ENCODE data around the gene PHKB. TPM values are rescaled to one million over a fixed set of nuclear protein-coding genes. Genes with fewer than 3 reads are reported as not detected.

The PHKB gene
- total RNA-seq, 1 donor from 2014 or later, result 14.6 TPM

GRCh38 chr16:47712276-47713224, 251.4 kb downstream of the PHKB start:
- intact Hi-C loops (cut with DNase I), result no loop called here
- Histone ChIP-seq H3K4me3 (no peak overlapping the region), H3K27me3 (no peaks in the 10 kb centered on the region), H3K4me1 (no peaks in the 10 kb centered on the region), H3K27ac (no peak overlapping the region), H3K9me3 (no peaks in the 10 kb centered on the region), H3K36me3 (no peaks in the 10 kb centered on the region)
- DNase-seq (ENCODE audit: low spot score in 2 of 2), result no peak
- TF ChIP-seq, protein P1, sequence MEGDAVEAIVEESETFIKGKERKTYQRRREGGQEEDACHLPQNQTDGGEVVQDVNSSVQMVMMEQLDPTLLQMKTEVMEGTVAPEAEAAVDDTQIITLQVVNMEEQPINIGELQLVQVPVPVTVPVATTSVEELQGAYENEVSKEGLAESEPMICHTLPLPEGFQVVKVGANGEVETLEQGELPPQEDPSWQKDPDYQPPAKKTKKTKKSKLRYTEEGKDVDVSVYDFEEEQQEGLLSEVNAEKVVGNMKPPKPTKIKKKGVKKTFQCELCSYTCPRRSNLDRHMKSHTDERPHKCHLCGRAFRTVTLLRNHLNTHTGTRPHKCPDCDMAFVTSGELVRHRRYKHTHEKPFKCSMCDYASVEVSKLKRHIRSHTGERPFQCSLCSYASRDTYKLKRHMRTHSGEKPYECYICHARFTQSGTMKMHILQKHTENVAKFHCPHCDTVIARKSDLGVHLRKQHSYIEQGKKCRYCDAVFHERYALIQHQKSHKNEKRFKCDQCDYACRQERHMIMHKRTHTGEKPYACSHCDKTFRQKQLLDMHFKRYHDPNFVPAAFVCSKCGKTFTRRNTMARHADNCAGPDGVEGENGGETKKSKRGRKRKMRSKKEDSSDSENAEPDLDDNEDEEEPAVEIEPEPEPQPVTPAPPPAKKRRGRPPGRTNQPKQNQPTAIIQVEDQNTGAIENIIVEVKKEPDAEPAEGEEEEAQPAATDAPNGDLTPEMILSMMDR (IDR thresholded peaks at IDR 0.05), result no peak

DNA sequence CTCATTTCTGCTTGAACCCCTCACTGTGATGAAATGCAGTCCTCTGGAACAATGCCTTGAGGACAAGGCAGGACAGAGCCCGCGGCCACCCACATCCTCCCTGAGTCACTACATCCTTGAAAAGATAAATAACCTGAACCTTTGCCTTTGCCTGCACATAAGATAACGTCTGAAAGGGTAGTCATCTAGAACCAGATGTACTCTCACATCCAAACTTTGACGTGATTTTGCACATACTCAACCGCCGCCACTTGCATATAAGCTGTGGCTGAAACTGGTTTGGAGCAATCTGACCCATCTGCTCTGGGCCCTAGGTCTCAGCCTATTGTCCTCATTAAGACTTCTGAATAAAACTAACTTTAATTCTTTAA, 252.1 kb downstream of the PHKB start:
- no peaks in the 10 kb centered on the region for H3K9me3 ChIP-seq
- no peaks in the 10 kb centered on the region for H3K36me3 ChIP-seq
- TF ChIP-seq, protein P1 (IDR thresholded peaks at IDR 0.05), result no peak
- DNase-seq (ENCODE audit: low spot score in 2 of 2), result no peak
- H3K4me3 ChIP-seq, result no peak overlapping the region
- no peaks in the 10 kb centered on the region for H3K27me3 ChIP-seq
- intact Hi-C loops (cut with DNase I), result no loop called here
- no peaks in the 10 kb centered on the region for H3K4me1 ChIP-seq
- no peak overlapping the region for H3K27ac ChIP-seq

- intact Hi-C loops (cut with DNase I), result no loop called here
- no peaks in the 10 kb centered on the region for H3K4me1 ChIP-seq
- no peaks in the 10 kb centered on the region for H3K27me3 ChIP-seq
- TF ChIP-seq, protein P1 (IDR thresholded peaks at IDR 0.05), result no peak
- no peak for DNase-seq (ENCODE audit: low spot score in 2 of 2)
- H3K9me3 ChIP-seq, result no peaks in the 10 kb centered on the region
- H3K4me3 ChIP-seq, result no peak overlapping the region
- H3K27ac ChIP-seq, result no peak overlapping the region
- H3K36me3 ChIP-seq, result no peaks in the 10 kb centered on the region
These were observed 254.4 kb downstream of the PHKB start for GRCh38 chr16:47715442-47716083.

- no peak for DNase-seq (ENCODE audit: low spot score in 2 of 2)
- Histone ChIP-seq H3K27me3 (no peaks in the 10 kb centered on the region), H3K4me1 (no peaks in the 10 kb centered on the region), H3K4me3 (no peak overlapping the region), H3K36me3 (no peaks in the 10 kb centered on the region), H3K9me3 (no peaks in the 10 kb centered on the region), H3K27ac (no peak overlapping the region)
- TF ChIP-seq, protein P1 (IDR thresholded peaks at IDR 0.05), result no peak
- intact Hi-C loops (cut with DNase I), result no loop called here
These were observed 255.4 kb downstream of the PHKB start for GRCh38 chr16:47716571-47716970.

DNA sequence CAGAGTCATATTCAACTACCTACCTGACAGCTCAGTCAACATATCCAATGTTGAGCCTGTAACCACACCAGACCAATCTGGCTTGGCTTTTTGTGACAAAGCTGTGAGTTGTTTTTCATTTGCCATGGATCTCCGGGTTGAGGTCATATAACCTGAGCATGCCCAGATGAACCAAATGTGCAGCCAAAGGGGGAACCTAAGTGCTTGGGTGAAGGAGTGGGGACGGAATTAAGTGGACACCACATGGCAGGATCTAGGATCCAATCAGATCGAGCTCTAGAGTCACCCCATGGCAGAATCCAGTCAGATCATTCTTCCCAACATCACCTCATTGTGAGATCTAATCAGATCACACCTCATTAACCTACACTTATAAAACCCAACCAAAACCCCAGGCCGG, 258.6 kb downstream of the PHKB start:
- Histone ChIP-seq H3K36me3 (no peaks in the 10 kb centered on the region), H3K9me3 (no peaks in the 10 kb centered on the region), H3K4me1 (no peaks in the 10 kb centered on the region), H3K4me3 (no peak overlapping the region), H3K27ac (no peak overlapping the region), H3K27me3 (no peaks in the 10 kb centered on the region)
- TF ChIP-seq, protein P1 (IDR thresholded peaks at IDR 0.05), result no peak
- intact Hi-C loops (cut with DNase I), result no loop called here
- no peak for DNase-seq (ENCODE audit: low spot score in 2 of 2)

Measured in ascending aorta (tissue), 2 donors.